GOT3 (cell line): ENCODE measurements around the gene ASPN.

Source experiments
- DNase-seq: peaks from one replicate; lab custom pipeline; 2025; ENCODE audit warnings: mixed read lengths; lab: John Stamatoyannopoulos, UW

ASPN gene

GRCh38 chr9:92482329-92482728, at the start of gene ASPN:
Gene ASPN, minus strand, starts transcription at chr9:92482506.
- DNase-seq: no peak

DNA sequence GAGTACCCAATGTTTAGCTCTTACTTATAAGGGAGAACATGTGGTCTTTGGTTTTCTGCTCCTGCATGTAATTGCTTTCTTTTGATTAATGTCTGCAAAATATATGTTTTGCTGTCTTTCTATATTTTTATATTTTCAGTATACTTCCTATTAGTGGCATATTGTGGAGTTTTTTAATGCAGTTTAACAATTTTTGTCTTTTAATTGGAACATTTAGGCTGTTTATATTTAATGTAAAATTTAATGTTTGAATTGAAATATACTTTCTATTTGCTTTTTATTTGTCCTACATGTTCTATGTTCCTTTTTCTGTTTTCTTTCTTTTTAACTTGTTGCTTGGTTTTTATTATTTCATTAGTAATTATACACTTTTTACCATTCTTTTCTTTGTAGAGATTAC, 48.6 kb upstream of the ASPN start:
- no peak for DNase-seq

GRCh38 chr9:92529124-92529523, 46.8 kb upstream of the ASPN start:
- DNase-seq: no peak

DNA sequence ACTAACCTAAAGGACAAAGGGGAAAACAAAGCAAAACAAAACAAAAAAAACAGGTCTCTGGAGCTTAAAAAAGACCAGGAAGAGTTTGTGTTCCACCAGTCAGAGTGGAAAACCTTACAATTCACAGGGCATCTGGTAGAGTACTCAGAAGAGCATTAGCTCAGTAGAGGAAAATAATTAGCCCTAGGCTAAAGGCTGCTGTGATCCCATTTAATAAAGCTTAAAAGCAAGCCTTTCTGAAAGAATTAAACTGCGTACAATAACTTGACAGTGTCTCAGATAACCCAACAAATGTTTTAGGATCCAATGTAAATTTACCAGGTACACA, 46.2 kb upstream of the ASPN start:
- DNase-seq: no peak

DNA sequence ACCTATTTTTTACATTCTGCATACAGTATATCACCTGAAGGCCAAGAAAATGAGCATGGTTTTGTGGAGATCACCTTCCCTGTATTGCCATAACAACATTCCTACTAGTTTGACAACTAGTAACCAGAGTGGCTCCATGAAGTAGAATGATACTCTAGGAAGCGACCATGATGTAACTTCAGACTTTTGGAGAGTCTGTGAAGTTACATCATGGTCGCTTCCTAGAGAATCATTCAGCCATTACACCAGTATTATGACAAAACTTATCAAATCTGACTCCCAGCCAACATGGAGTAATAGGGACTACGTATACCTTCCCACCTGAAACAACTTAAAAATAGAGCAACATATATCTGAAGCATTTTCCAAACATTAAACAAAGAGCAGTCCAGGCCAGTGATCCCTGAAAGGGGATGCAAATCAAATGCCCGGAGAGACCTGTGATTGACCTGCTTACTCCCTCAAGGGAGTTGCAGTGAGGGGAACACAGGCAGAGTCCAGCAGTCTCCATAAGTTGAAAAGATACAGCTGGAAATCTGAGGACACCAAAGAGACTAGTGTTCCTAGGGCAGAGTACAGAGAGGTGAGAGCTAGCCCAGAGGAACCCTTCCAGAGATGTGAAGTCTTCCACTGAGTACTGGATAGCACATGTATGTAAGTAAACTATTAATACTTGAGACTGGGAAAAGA, 45.7 kb upstream of the ASPN start:
- no peak for DNase-seq

- DNase-seq: no peak
These were observed 45.1 kb upstream of the ASPN start for GRCh38 chr9:92527291-92527828.

DNA sequence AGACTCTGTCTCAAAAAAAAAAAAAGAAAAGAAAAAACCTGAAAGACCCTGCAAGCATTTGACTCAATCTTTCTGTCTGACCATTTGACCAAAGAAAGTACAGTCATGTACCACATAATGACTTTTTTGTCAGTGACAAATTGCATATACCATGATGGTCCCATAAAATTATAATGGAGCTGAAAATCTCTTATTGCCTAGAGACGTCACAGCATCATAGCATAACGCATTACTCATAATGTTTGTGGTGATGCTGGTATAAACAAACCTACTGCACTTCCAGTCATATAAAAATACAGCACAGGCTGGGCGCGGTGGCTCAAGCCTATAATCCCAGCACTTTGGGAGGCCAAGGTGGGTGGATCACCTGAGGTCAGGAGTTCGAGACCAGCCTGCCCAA, 43.0 kb upstream of the ASPN start:
- no peak for DNase-seq

DNA sequence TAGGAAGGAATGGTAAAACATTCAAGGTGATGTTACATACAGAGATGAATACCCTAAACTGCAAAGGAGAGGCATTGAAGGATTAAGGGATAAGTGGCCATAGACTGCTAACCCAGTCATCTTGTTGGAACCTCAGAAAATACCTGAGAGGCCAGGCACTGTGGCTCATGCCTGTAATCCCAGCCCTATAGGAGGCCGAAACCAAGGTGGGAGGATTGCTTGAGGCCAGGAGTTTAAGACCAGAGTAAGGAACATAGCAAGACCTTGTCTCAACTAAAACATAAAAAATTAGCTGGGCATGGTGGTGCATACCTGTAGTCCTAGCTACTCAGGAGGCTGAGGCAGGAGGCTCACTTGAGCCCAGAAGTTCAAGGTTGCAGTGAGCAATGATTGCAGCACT, 42.6 kb upstream of the ASPN start:
- no peak for DNase-seq

- DNase-seq: no peak
These were observed 41.0 kb upstream of the ASPN start for GRCh38 chr9:92522983-92523970.

- no peak for DNase-seq
These were observed 38.5 kb upstream of the ASPN start for GRCh38 chr9:92520837-92521236.

- DNase-seq: no peak
These were observed 35.9 kb upstream of the ASPN start for GRCh38 chr9:92518199-92518598.

DNA sequence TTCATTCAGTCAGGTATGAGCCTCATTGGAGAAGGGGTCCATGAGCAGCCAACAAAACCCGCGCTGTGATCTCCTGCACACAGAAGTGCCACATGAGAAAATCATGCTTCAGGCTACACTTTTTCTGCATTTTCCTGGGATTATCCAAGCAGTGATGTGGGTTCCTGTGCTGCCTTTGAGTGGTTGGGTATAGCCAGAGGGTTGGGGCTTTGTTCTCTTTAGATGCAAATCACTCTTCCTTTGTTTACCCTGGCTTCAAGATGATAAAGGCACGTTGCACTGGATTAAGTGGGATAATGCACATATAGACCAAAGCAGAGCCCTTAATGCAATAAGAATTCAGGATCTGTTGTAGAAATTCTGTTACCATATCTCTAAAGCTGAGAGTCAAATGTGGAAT, 34.7 kb upstream of the ASPN start:
- no peak for DNase-seq

DNA sequence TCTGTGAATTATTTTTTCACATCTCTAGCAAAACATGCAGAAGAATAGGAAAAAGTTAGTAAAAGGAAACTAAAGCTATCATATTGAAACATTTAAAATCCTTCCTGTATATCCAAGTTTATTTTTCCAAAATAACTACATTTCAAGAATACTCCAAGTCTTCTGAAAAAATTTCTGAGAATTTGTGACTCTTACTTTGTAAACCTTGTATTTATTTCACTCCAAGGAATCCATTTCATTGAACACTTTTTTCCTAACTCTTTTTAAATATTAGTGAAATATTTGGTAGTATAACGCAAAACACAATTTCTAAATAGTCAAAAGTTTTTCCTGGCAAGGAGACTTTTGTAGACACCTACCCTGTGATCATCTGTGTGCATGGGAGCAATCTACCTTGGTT, 34.2 kb upstream of the ASPN start:
- DNase-seq: no peak

DNA sequence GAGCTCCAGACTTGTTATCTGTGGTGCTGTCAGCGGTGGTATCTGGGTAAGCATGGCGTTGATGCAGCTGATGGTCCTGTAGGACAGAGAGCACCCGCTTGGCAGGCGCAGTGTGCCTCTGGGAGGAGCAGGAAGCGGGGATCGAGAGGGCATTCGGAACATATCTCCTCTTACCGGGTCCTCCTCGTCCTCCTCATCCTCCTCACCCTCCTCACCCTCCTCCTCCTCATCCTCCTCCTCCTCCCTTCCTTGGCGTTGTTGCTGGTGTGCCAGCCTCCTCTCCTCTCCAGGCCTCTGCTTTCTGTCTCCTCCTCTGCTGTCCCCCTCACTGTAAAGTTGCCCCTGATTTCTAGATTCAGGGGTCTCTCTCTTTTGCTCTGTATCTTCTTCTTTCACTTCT, 32.3 kb upstream of the ASPN start:
- no peak for DNase-seq

DNA sequence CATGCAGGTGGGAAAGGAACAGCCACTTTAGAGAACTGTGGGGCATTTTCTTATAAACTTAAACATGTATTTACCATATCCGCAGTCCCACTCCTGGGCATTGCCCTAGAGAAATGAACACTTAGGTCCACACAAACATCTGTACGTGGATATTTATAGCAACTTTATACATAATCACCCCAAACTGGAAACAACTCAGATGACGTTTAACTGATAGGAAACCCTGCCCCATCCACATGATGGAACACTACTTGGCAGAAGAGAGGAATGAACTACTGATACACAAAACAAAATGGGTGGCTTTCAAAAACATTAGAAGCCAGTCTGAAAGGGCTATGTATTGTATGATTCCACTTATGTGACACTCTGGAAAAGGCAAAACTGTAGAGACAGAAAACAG, 31.0 kb upstream of the ASPN start:
- no peak for DNase-seq

DNA sequence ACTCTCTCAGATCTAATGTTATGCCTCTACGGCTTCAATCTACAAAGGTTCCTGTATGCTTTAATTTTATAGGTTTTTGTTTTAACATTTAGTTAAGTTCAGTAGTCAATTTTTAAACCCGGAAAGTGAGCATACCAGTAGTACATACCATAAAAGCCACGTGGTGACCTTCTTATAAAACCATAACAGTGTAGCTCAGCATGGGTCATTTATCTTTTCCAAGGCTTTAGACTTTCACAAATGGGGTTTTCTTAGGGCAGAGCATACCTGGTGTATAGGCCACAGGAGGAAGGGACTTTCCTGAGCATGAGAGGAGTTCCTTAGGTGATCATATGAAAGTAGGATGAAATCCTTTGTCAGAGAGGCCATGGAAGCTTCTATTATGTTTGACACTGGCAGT, 30.3 kb upstream of the ASPN start:
- DNase-seq: no peak

- DNase-seq: no peak
These were observed 28.4 kb upstream of the ASPN start for GRCh38 chr9:92510747-92511146.

DNA sequence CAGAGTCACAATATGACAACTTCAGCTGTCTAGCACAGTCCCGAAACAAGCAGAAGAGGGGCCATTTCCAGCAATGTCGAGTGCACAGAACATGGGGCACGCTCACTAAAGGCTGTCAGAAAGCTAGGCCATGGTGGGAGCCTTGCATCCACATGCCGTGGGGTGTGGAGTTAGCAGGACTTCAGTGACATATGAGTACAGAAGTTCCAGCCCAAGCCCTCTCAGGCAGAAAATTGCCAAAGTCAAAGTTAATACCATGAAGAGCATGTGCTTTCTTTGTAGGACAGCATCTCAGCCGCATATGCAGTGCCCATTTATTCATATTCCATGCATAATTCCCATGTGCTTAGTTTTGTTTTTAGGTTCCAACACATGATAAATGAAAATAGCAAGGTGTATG, 26.7 kb upstream of the ASPN start:
- DNase-seq: no peak

- DNase-seq: no peak
These were observed 25.9 kb upstream of the ASPN start for GRCh38 chr9:92508018-92508820.

DNA sequence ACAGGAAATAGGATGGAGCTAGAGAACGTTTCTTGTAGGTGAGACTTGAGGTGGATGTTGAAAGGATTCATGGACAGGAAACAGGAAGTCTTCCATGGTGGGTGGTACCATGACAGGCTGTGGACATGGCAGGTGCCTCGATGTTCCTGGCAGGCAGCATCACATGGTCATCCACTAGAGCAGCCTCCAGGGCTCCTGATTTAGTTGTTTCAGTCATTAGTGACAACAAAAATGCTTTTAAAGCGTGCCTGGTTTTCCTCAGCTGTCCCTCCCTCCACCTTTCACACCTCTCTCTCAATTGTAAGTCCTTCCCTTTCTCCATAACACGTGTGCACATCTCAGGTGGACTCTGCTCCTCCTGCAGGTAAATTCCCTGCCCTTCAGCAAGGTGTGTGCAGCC, 25.2 kb upstream of the ASPN start:
- DNase-seq: no peak

DNA sequence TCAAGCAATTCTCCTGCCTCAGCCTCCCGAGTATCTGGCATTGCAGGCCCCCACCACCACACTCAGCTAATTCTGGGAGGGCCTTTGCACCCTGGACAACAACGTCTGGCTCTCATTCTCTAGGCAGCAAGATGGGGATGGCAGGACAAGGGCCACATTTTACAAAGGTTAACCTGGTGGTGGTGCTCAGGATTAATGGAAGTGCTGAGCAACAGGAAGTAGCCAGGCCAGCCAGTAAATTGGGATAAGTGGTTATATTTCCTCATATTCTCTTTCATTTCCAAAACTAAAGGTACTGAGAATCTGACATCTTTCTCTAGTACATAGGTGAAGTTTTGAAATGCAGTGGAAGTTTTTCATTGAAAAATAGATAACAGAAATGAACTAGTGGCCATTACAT, 24.7 kb upstream of the ASPN start:
- no peak for DNase-seq

DNA sequence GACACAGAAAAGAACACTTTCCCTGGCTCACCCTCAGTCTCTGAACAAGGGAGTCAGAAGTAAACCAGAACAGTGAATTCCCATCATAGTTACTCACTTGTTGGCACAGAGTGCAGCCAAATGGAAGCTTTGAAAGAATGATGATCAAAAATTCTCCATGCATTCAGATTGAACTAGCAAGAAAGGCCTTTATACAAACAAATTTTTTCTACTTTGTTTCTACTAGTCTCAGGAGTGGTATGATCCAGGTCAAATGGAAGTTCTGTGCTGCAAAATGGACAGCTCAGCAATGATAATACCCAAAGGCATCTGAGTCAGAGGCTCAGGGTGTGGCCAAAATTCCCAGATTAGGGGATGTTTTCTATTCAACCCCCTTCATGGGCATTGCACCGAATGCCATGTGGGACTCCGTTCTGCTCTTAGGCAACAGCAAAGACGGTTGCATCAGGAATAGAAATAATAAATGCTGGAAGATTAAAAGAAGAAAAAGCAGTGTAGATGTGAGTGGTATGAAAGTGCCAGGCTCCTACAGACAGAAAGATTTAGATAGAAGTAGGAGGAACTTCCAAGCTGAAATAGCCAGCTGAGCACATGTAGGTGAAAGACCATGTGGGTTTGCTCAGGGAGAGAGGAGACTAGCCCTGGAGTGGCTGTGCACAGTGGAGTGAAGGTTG, 24.0 kb upstream of the ASPN start:
- DNase-seq: peak; percentile 36
